Midbrain (tissue), 1 donor: Measurements from ENCODE around the gene PTPRCAP.

Experiments
- DNase-seq: peaks from one replicate; lab custom pipeline; 2025; lab: John Stamatoyannopoulos, UW

Gene PTPRCAP

DNA sequence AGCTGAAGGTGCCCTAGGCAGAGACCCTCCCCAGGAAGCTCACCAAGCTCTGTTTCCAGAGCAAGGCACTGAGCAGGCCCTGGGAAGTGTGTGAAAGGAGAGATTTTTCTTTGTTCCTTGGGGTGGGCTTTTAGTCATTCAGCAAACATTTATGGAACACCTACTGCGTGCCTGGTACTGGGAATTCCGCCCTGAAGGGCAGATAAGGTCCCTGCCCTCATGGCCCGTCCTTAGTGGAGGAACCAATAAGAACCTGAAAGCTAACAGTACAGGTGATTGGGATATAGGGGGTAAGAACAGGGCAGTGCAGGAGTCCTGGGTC lies 27.7 kb upstream of the PTPRCAP start:
- no peak for DNase-seq

DNA sequence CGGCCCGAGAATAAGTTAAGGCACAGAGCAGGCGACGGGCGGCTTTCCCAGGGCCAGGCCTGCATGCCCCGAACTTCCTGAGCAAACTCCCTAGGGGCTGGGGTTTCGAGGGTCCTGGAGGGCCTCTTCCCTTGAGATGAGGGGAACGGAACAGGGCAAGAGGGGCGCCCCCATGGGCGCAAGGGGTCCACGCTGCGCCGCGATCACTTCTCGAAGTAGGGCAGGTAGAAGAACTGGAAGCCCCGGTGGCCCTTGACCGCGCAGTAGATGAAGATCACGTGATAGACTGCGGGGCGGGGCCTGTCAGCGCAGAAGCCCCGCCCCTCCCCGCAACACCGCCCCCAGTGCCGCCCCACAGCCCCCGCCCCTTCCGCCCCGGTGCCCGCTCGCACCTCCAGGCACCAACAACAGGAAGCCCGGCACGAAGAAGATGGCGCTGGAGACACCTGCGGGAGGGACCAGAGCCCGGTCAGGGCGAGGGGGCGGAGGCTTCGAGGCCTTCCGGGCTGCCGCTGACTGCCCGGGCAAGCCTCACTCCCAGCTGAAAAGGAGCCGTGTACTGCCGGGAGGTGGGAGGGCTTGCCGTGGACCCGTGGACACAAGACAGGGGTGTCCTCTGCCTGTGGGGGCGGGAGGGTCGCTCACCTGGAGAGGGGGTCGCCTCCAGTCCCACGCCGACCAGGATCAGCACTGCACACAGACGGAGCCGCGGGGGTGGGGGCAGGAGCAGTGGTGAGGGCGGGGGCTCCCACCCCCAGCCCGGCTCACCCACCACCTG lies 27.1 kb upstream of the PTPRCAP start:
- DNase-seq: peak; percentile 73

DNA sequence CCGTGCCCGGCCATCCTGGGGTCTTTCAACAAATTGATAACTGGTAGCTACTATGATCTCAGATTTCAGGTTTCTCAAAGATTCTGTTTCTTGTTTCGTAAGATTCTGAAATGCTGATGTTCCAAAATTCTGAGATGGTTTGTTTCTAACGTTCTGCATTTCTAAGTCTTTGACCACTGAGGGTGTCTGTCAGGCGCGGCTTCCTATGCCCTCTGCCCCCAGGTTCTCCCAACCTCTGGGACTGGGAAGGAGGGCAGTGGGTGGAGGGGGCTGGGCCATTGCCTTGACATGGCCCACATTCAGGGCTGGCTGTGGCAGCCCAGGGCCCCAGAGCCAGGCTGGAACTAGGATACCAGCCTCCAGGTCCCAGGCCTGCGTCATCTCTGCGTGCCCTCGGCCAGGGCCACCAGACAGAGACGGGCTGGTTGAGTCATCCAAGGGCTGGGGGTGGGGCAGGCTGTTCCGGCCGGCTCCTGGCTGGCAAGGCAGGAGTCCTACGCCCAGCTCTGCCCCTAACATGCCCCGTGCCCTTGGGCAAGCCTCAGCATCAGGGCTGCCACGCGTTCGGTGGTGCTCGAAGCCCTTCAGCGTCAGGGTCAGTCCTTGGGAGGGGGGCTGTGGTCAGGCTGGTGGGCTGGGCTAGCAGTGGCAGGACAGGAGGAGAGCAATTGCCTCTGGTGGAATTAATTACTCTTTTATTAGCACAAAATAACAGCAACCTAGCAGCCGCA lies 26.4 kb upstream of the PTPRCAP start:
- DNase-seq: no peak

DNA sequence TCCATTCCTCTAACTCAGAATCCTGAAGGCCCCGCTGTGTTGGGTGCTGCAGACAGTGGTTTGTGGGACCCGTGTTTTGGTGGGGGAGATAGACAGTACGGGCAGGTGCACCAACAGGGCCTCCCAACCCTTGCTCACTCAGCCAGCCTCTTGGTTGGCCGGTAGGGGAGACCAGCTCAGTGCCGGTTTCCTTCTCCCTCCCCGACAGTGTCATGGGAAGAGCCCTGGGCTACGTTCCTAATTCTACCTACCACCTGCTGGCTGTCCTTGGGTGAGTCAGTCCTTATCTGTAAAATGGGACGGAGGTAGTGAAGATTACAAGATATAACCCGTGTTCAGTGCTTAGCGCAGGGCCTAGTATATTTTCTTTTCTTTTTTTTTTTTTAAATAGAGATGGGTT lies 25.7 kb upstream of the PTPRCAP start:
- no peak for DNase-seq

DNA sequence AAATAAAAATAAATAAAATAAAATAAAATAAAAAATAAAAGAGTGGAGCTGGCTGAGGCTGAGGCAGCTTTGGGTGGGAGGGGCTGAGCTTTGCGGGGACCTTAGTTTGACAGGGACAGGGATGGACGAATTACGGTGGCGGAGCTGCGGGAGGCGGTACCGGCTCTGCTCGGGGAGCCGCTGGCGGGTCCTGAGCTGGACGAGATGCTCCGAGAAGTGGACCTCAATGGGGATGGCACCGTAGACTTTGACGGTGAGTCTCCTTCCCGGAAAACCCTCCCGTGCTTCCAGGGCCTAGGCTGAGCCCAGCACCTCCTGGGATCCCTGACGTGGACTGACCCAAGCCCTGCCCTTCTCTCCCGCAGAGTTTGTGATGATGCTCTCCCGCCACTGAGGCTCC lies 20.8 kb upstream of the PTPRCAP start:
- no peak for DNase-seq

DNA sequence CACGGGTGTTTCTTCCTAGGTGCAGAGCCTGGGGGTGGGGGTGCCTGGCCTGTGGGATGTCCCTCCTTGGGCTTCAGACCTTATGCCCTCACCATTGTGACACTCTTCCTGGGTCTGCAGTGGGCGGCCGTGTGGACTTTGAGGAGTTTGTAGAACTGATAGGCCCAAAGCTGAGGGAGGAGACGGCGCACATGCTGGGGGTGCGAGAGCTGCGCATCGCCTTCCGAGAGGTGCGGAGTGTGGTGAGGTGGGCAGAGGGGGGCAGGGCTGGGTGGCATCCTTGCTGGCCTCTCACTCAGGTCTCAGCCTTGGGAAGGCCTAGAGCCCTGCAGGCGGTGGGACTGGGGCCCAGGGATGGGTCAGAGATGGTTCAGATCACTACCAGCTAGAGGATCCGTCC lies 20.0 kb upstream of the PTPRCAP start:
- DNase-seq: no peak

DNA sequence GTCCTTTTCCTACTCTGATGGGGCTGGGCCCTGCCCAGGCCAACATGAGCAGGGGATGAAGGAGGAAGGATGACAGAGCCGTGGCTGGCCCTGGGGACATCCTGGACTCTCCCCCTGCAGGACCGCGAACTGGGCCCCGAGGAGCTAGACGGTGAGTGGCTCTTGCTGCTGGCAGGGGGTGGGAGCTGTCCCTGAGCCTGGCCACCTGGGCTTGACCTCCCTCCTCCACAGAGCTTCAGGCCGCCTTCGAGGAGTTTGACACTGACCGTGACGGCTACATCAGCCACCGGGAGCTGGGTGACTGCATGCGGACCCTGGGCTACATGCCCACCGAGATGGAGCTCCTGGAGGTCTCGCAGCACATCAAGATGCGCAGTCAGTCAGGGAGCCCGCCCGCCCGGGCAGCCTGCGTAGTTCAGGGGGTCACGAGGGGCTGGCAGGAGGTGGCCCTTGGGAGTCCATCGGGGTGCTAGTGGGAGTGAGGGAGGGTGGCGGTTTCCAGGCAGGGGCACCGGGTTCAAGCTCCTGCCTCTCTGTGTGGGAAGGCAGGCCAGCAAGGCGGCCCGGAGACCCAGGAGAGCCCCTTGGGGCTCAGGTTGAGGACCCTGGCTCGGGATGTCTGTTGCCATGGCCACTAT lies 18.7 kb upstream of the PTPRCAP start:
- DNase-seq: no peak

DNA sequence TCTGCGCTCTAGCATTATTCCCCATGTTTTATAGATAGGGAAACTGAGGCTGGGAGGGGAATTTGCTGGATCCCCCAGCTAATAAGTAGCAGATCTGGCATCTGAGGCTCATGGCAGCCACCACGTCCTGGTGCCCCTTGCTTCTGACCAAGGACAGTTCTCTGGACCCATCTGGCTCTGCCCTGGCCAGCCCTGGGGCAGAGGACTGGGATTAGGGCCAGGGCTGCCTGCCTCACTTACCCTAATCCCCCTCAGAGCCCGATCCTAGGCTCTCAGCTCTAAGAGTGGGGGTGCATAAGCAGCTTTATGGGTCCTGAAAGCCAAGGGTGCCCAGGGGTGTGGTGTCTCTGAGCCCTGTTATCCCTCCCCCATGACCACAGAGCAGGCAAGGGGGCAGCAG lies 17.6 kb upstream of the PTPRCAP start, which contains the start of gene CABP4:
CABP4 (plus strand) TSS at position 301 of the 400 bp plus-strand sequence; CDS start at position 371, 70 bp downstream.
- DNase-seq: no peak

DNA sequence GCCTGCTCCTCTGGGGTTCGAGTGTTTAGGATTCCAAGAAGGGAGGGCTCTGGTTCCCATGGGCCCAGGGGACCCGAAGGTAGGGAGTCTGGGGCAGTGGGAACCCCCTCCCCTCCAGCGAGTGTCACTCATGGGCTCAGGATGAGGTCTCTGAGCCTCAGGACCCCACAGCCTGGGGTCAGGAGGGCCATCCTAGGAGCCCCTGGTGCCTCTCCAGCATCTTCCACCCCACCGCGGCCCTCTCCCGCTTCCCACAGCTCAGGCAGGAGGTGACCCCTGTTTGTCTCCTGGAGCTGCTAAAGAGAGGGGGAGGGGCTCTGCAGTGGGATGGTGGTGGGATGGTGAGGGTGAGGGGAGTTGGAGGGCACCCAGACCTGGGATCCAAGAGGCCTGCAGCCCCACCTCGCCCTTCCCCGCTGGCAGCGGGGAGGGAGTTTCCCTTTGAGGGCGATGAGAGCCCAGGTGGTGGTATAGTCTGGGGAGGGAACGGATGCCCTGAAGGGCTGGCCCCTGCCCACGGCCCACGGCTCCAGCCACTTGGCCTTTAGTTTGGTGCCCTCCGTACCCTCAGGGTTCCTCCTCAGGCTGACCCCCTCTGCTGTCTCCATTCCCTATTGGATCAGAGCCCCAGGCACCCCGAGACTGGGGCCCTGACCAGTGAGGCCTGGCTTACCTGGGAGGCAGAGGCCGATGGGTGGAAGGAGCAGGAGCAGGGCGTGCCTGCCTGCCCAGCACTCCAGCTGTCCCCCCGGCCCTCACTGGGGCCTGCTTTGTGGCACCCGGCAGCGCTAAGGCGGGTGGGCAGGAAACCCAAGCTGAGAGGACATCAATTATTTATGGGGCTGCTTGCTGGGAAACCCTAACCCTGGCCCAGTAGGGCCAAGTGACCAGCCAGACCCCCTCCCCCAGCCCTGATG lies 16.6 kb upstream of the PTPRCAP start:
- no peak for DNase-seq

DNA sequence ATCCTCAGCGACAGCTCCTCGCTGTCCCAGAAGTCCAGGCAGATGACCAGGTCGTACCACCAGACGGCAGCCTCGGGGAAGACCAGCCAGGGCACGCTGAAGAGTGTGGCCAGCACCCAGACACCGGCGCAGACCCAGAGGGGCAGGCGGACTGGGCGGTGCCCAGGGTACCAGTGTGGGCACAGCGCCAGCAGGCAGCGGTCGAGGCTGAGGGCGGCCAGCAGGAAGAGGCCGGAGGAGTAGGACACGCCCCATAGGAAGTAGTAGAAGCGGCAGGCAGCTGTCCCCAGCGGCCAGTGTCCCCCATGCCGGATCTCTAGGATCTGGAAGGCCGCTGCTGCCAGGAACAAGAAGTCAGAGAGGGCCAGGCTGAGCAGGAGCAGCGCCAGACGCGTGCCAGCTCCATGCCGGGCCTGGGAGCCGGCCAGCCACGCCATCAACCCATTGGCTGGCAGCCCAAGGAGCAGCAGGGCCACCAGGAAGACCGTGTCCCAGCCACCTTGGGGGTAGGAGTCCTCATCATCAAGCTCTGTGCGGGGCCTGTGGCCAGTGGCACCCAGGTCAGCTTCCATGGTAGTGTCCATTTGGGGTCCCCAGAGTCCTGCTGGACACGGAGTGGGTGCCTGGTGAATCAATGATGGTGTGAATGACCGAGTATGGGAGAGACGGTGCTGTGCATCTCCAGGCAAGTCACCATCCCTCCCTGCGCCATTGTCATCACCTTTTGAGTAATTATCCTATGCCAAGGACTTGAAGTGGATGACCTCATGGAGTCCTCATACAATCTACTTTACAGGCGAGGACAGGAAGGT lies 14.9 kb upstream of the PTPRCAP start, which contains the start of gene GPR152:
GPR152 (minus strand) TSS at position 589 of the 812 bp plus-strand sequence; CDS start at position 584, 5 bp downstream.
- no peak for DNase-seq

DNA sequence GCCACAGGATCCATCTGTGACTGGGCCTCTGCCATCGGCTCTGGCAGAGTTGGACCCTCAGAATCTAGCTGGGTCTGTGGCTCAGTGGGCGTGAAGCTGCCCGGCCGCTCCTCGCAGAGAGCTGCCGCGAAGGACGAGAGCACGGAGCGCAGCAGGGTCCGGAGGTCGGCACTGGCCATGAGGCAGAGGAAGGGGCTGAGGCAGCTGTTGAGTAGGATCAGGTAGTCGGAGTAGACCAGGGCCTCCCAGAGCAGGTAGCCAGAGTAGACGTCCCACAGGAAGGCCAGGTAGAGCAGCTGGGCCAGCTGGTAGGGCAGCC lies 14.1 kb upstream of the PTPRCAP start:
- DNase-seq: no peak

DNA sequence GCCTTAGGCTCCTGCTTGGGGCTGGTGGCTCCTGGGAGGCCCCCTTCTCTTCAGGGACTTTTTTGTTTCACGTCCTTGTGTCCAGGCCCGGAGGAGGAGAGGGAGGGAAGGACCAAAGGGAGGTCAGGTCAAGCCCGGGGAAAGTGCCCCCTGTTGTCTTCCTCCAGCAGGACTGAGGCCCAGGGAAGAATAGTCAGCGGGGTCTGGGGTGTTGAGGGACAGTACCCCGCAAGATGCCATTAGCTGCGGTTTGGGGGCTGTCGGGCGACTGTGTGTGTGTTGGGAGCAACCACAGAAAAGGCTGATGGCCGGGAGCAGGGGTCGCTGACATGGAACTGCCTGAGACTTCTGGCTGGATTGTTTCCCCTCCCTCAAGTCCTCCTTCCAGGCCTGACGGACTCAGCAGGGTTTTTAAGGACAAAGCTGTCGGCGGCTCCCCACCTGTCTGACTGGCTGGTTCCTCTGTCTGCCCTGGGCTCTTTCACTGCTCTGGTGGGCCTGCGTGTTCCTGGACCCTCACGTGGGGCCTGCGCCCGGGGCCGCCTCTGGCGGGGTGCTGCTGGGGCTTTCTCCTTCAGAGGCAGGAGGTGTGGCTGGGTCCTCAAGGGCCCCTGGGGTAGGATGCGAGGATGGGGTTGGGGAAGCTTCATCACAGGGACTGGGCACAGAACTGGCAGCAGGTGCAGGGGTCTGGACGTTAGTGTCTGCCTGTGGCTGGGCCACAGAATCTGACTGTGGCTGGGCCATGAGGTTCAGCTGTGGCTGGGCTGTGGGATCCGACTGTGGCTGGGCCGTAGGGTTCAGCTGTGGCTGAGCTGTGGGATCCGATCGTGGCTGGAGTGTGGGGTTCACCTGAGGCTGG lies 13.5 kb upstream of the PTPRCAP start:
- DNase-seq: no peak

DNA sequence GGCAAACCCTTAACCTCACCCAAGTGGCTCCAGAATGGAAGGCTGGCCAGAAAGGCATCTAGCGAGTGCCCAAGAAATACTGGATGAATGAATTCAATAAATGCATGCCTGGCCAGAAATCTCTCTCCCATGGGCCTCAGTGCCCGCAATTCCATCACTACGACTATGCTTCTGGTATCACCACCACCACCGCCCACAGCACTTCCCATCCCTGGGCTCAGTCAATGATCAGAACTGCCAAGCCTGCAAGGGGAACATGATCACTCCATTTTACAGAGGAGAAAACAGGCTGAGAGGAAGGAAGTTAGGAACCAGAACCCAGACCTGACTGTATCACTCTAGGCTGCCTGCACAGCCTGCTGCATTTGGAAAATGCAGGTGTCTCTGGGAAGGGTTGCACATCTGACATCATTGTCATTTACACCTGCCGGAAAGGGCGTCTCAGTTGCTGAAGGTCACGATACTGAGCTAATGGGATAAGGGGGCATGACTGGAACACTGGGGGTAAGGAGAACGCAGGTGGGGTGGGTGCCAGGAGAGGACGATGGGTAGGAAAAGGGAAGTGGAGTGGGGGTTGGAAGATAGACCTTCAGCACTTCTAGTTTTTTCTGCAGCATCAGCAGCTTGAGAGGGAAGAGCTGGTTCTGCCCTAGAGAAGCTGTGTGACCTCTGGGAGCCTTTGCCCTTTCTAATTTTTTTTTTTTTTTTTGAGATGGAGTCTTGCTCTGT lies 11.8 kb upstream of the PTPRCAP start:
- DNase-seq: peak; percentile 23

DNA sequence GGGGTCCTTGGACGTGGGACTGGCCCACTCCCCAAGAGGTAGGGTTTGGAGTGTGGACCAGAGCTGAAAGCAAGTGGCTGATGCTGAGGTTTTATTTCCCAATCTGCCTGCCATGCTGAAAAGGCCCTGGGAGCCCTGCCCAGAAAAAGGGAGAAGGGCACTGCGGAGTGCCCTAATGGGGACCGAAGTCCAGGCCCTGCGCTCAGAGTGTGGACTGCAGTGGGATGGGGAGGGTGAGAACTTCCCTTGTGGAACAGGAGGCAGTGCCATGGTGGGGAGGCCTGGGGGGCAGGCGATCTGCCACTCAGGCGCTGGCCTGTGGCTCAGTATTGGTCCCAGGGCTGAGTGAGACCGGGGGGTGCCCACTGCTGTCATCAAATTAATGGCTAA lies 10.7 kb upstream of the PTPRCAP start:
- DNase-seq: no peak

DNA sequence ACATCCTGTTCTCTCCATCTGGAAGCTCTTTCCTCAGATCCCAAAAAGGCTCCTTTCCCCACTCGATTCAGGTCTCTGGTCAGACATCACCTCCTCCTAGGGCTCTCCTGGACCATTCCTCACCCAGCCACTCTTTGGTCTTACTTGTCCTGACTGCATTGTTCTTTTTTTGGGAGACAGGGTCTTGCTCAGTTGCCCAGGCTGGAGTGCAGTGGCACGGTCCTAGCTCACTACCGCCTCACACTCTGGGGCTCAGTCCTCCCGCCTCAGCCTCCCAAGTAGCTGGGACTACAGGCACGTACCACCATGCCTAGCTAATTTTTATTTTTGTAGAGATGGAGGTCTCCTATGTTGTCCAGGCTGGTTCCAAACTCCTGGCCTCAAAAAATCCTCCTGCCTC lies 8.0 kb upstream of the PTPRCAP start:
- no peak for DNase-seq

DNA sequence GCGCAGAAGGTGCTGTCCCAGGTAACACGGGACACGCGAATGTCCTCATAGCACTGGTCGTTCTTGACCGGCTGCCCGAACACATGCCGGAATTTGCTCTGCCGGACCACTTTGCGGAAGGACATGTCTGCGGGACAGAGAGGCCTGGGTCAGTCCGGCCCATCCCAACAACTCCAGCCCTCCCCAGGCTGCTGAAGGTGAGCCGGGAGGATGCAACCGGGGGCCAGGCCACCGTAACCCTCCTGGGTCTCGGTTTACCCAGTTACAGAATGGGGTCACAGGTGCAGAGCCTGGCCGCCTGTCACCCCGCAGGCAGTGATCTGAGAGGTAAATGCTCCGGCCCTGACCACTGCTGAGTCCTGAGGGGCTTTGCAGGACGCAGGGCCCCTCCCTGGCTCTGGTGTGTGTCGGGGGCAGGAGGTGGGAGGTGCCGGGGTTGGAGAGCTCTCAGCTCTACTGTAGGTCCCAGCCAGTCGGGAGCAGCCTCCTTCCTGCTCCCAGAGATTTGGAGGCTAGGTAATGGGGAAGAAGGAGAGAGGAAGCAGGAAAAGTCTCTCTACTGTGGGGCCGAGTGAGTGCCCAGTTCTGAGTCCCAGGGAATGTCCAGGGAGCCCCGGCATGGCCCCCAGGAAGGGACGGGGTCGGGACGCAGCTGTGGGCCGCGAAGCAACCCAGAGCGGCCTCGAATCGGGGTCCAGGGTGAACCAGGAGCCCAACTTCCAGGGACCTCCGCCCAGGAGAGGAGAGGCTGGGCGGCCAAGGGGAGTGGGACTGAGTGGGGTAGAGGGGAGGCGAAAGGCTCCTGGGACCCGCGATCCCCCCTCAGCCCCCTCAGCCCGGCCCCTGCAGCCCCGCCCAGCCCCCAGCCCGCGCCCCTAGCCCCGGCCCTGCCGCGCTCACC lies 5.3 kb upstream of the PTPRCAP start:
- DNase-seq: no peak

DNA sequence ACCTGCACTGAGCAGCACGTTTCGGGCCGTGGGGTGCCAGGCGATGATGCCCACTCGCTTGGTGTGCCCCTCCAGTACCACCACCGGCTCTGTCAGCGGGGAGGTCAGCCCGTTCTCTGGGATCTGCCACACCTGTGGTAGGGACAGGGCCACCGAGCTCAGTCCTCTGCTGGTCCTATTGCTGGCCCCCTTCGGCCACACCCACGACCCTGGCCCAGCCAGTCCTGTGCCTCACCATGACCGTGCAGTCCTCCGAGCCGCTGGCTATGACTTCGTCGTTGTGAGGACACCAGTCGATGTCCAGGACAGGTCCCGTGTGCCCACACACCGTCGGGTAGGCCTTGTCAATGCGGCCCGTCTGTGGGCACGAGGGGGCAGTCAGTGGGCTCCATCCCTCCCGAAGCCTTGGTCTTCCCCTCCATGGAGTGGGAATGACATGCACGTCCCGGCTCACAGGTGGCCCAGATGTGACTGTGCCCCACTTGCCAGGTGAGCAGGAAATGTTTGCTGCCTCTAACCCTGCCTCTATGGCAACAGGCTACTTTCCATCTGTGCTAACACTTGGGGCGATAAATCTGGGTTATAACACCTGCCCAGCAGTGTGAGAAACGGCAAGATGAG lies 4.4 kb upstream of the PTPRCAP start:
- no peak for DNase-seq

DNA sequence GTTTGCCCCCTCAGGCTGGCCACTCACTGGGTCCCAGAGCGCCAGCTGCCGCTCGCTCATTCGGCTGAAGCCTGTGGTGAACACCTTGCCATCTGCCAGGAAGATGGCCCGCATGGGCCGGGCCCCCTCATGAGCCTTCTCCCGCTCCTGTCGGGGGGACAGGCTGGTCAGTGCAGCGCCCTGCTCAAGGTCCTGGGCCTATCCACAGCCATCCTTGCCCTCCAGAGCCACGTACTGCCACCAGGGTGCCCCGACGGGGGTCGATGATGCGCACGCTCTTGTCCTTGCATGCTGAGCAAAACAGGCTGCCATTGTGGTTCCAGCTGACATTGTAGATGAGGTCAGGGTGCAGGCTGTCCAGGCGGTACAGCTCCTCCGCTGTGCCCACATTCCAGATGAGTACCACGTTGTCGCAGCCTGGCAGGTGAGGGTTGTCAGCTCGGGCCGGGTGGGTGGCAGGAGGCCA lies 3.6 kb upstream of the PTPRCAP start:
- DNase-seq: no peak
